SK-N-SH treated with all-trans-retinoic acid at 6 μM for 48 hours (cell line): ENCODE data around the gene PCDHGA1.
"Not testable (repeated sequence)": the region's sequence is repeated elsewhere in the genome, so short reads cannot be mapped to it uniquely, and the experiment has no call there.

Experiments used
- ATAC-seq: fragments of 200-7000 bp; cut with Tn5 transposase; 3 replicates; pipeline ENCODE4 v1.9.1; 2020; ENCODE audit warnings: mild to moderate bottlenecking, moderate library complexity
- ARNTL ChIP-seq: fragments of 450-650 bp; formaldehyde crosslinking; IDR thresholded peaks from 2 replicates; pipeline ENCODE4 v1.5.0; 2020; ENCODE audit warnings: low read depth, mild to moderate bottlenecking, moderate library complexity, borderline replicate concordance
- BACH2 ChIP-seq: fragments of 250-450 bp; sonication (Bioruptor Pico); IDR thresholded peaks from 2 replicates; pipeline ENCODE4 v1.9.0; 2021; ENCODE audit warnings: mild to moderate bottlenecking, borderline replicate concordance
- CREB5 ChIP-seq: fragments of 250-450 bp; sonication (Bioruptor Pico); IDR thresholded peaks from 2 replicates; pipeline ENCODE4 v1.5.1; 2020; ENCODE audit warnings: low read depth, mild to moderate bottlenecking, moderate library complexity
- CSDC2 ChIP-seq: fragments of 250-450 bp; sonication (Bioruptor Pico); IDR thresholded peaks from 2 replicates; pipeline ENCODE4 v1.5.0; 2020; ENCODE audit warnings: mild to moderate bottlenecking, moderate library complexity
- CSRNP3 ChIP-seq: fragments of 250-450 bp; sonication (Bioruptor Pico); IDR thresholded peaks from 2 replicates; pipeline ENCODE4 v1.5.1; 2021; ENCODE audit warnings: mild to moderate bottlenecking, moderate library complexity
- ESRRG ChIP-seq: fragments of 250-450 bp; sonication (Bioruptor Pico); IDR thresholded peaks from 2 replicates; pipeline ENCODE4 v1.6.1; 2021; ENCODE audit warnings: mild to moderate bottlenecking
- GLIS3 ChIP-seq: fragments of 250-450 bp; sonication (Bioruptor Pico); IDR thresholded peaks from 2 replicates; pipeline ENCODE4 v1.5.0; 2020; ENCODE audit warnings: mild to moderate bottlenecking, moderate library complexity
- ISL1 ChIP-seq: fragments of 250-450 bp; sonication (Bioruptor Pico); IDR thresholded peaks from 2 replicates; pipeline ENCODE4 v2.1.2; 2022; ENCODE audit warnings: mild to moderate bottlenecking, moderate library complexity
- OSR1 ChIP-seq: fragments of 250-450 bp; sonication (Bioruptor Pico); IDR thresholded peaks from 2 replicates; pipeline ENCODE4 v1.8.0; 2022; ENCODE audit warnings: moderate library complexity, mild to moderate bottlenecking, inconsistent platforms
- POU6F1 ChIP-seq: fragments of 250-450 bp; sonication (Bioruptor Pico); IDR thresholded peaks from 2 replicates; pipeline ENCODE4 v1.8.0; 2021; ENCODE audit warnings: low read depth, mild to moderate bottlenecking, moderate library complexity, borderline replicate concordance
- RARB ChIP-seq: fragments of 250-450 bp; sonication (Bioruptor Pico); IDR thresholded peaks from 2 replicates; pipeline ENCODE4 v1.8.0; 2021; ENCODE audit warnings: mild to moderate bottlenecking, moderate library complexity
- TCF4 ChIP-seq: fragments of 250-450 bp; sonication (Bioruptor Pico); IDR thresholded peaks from 2 replicates; pipeline ENCODE4 v1.8.0; 2021; ENCODE audit warnings: mild to moderate bottlenecking, moderate library complexity, borderline replicate concordance
- TOX ChIP-seq: fragments of 250-450 bp; sonication (Bioruptor Pico); IDR thresholded peaks from 2 replicates; pipeline ENCODE4 v1.8.0; 2021; ENCODE audit warnings: mild to moderate bottlenecking, moderate library complexity, borderline replicate concordance
- TSHZ2 ChIP-seq: fragments of 250-450 bp; sonication (Bioruptor Pico); IDR thresholded peaks from 2 replicates; pipeline ENCODE4 v1.5.0; 2020; ENCODE audit warnings: mild to moderate bottlenecking, moderate library complexity
- ZC3H10 ChIP-seq: fragments of 250-450 bp; sonication (Bioruptor Pico); IDR thresholded peaks from 2 replicates; pipeline ENCODE4 v1.5.1; 2021; ENCODE audit warnings: mild to moderate bottlenecking, moderate library complexity
- ZFP3 ChIP-seq: fragments of 250-450 bp; sonication (Bioruptor Pico); IDR thresholded peaks from 2 replicates; pipeline ENCODE4 v1.5.0; 2020; ENCODE audit warnings: mild to moderate bottlenecking, moderate library complexity
- ZFP30 ChIP-seq: fragments of 450-650 bp; formaldehyde crosslinking; IDR thresholded peaks from 2 replicates; pipeline ENCODE4 v1.5.0; 2022; ENCODE audit warnings: mild to moderate bottlenecking, moderate library complexity
- ZNF70 ChIP-seq: fragments of 450-650 bp; formaldehyde crosslinking; IDR thresholded peaks from 2 replicates; pipeline ENCODE4 v1.5.0; 2020; ENCODE audit warnings: mild to moderate bottlenecking, moderate library complexity
- ZNF8 ChIP-seq: fragments of 450-650 bp; formaldehyde crosslinking; IDR thresholded peaks from 2 replicates; pipeline ENCODE4 v1.5.0; 2020; ENCODE audit warnings: mild to moderate bottlenecking, moderate library complexity

PCDHGA1 gene

GRCh38 chr5:141393267-141393666 lies 63.0 kb downstream of the PCDHGA1 start:
- no peak for TF ChIP-seq TCF4
- TF ChIP-seq ZC3H10: no peak
- TF ChIP-seq ZFP3 (CRISPR knock-in tag): no peak
- TF ChIP-seq POU6F1: no peak
- no peak for TF ChIP-seq ARNTL (CRISPR knock-in tag)
- TF ChIP-seq ZFP30 (CRISPR knock-in tag): no peak
- no peak for TF ChIP-seq ISL1 (CRISPR knock-in tag)
- TF ChIP-seq RARB: no peak
- no peak for TF ChIP-seq TSHZ2 (CRISPR knock-in tag)
- no peak for TF ChIP-seq CREB5 (CRISPR knock-in tag)
- TF ChIP-seq GLIS3 (CRISPR knock-in tag): no peak
- TF ChIP-seq, all 23 proteins: peak for 0
- ATAC-seq: no peak

GRCh38 chr5:141394401-141395187 lies 64.3 kb downstream of the PCDHGA1 start:
- ATAC-seq: not testable (repeated sequence)

GRCh38 chr5:141397756-141398551 lies 67.6 kb downstream of the PCDHGA1 start, which contains the start of gene PCDHGB5:
PCDHGB5 (plus strand) TSS chr5:141397947; CDS start chr5:141398128, 181 bp downstream.
- ATAC-seq: not testable (repeated sequence)

- no peak for ATAC-seq
- no peak for TF ChIP-seq TOX (CRISPR knock-in tag)
- TF ChIP-seq ISL1 (CRISPR knock-in tag): no peak
- TF ChIP-seq ZNF70 (CRISPR knock-in tag): no peak
- TF ChIP-seq CSDC2 (CRISPR knock-in tag): no peak
- no peak for TF ChIP-seq BACH2
Measured at GRCh38 chr5:141398608-141399007, 68.3 kb downstream of the PCDHGA1 start.

- ATAC-seq: no peak
- TF ChIP-seq ZFP30 (CRISPR knock-in tag) (no peak), ZNF8 (CRISPR knock-in tag) (no peak), POU6F1 (no peak), CSRNP3 (CRISPR knock-in tag) (no peak), ZC3H10 (no peak), GLIS3 (CRISPR knock-in tag) (no peak), CREB5 (CRISPR knock-in tag) (no peak), TOX (CRISPR knock-in tag) (no peak), ESRRG (CRISPR knock-in tag) (no peak), OSR1 (CRISPR knock-in tag) (no peak)
Measured at GRCh38 chr5:141399555-141400258, 69.4 kb downstream of the PCDHGA1 start.
